NCI-H2196 (cell line): ENCODE data around the gene KIAA0408.
"Not testable (repeated sequence)": the region's sequence is repeated elsewhere in the genome, so short reads cannot be mapped to it uniquely, and the experiment has no call there.

Source experiments
- DNase-seq: peaks from one replicate; lab custom pipeline; 2025; ENCODE audit not compliant: unreplicated experiment; lab: John Stamatoyannopoulos, UW

KIAA0408 gene

GRCh38 chr6:127420556-127420955 lies 38.6 kb downstream of the KIAA0408 start:
- DNase-seq, result peak; percentile 46

GRCh38 chr6:127415096-127415495 lies 44.1 kb downstream of the KIAA0408 start:
- no peak for DNase-seq

- DNase-seq, result not testable (repeated sequence)
Measured at GRCh38 chr6:127413123-127413522, 46.1 kb downstream of the KIAA0408 start.

GRCh38 chr6:127412016-127412415 lies 47.2 kb downstream of the KIAA0408 start:
- DNase-seq, result not testable (repeated sequence)
